Body of pancreas (tissue), 4 donors: ENCODE data around the gene APBA2.

ENCODE experiments used
- POLR2A ChIP-seq, 3 donors: fragments of 450-650 bp; IDR thresholded peaks; one replicate each; pipeline ENCODE4 v1.6.1; 2016; ENCODE audit warnings: antibody characterized with exemption in 3 of 3, mild to moderate bottlenecking in 2 of 3
- TF ChIP-seq, protein P1 (sequence below), 7 experiments: fragments of 450-650 bp in 4 of 7; fragments of 200-600 bp in 3 of 7; sonication (generic) in 3 of 7; IDR thresholded peaks; one replicate each; pipeline ENCODE4 v1.5.1; 2016 to 2019; ENCODE audit warnings: antibody characterized with exemption in 7 of 7

DNA sequence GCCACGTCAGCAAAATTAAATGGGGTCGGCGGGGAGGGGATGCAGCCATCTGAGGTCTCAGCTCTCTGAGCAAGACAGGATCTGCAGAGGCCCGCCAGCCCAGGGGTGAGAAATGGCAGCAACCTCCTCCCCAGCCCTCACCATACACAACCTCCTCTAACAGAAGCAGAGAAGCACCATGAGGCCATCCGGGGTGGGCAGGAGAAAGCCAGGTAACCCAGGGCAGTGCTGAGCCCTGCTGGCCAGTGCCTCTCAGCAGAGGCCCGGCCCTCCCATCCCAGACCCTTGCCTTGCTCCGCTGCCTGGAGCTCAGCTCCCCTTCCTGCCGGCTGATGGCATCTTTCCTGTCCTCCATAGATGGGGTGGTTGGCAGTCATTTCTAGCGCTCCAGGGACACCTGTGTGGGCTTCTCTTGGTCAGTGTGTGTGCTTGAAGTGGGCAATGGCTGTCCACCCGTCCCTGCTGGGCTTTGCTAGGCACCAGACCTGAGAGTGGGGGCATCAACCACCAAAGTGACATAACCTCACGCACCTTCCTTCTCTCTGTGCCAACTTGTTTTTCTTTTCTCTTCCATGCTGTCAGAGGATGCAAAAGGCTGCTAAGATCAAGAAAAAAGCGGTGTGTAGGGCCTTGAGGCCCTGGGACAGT lies 208.0 kb downstream of the APBA2 start:
- no peak for TF ChIP-seq POLR2A (IDR thresholded peaks at IDR 0.05)
- TF ChIP-seq, protein P1, sequence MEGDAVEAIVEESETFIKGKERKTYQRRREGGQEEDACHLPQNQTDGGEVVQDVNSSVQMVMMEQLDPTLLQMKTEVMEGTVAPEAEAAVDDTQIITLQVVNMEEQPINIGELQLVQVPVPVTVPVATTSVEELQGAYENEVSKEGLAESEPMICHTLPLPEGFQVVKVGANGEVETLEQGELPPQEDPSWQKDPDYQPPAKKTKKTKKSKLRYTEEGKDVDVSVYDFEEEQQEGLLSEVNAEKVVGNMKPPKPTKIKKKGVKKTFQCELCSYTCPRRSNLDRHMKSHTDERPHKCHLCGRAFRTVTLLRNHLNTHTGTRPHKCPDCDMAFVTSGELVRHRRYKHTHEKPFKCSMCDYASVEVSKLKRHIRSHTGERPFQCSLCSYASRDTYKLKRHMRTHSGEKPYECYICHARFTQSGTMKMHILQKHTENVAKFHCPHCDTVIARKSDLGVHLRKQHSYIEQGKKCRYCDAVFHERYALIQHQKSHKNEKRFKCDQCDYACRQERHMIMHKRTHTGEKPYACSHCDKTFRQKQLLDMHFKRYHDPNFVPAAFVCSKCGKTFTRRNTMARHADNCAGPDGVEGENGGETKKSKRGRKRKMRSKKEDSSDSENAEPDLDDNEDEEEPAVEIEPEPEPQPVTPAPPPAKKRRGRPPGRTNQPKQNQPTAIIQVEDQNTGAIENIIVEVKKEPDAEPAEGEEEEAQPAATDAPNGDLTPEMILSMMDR (IDR thresholded peaks at IDR 0.05) = no peak
